Activated T-cell treated with anti-CD3 and anti-CD28 coated beads, Interleukin-2, amount 50 U/mL, for 4 hours (primary cell): Measurements from ENCODE around the gene MRPL28. TPM values are rescaled to one million over a fixed set of nuclear protein-coding genes. Genes with fewer than 3 reads are reported as not detected.
"Not testable (repeated sequence)": the region's sequence is repeated elsewhere in the genome, so short reads cannot be mapped to it uniquely, and the experiment has no call there.

Source experiments
- ATAC-seq, 2 donors: fragments of 200-7000 bp; cut with Tn5 transposase; one replicate each; pipeline ENCODE4 v1.10.0; 2021
- DNase-seq: peaks from one replicate; pipeline ENCODE4 v3.0.0-alpha.2; 2020
- H3K27me3 Mint-ChIP-seq: one replicate; pipeline ENCODE4 v1.8.0; 2021; ENCODE audit warnings: low read depth, mixed read lengths
- H3K36me3 Mint-ChIP-seq: one replicate; pipeline ENCODE4 v1.8.0; 2022; ENCODE audit warnings: mixed read lengths; ENCODE audit not compliant: insufficient read depth
- H3K4me1 Mint-ChIP-seq: one replicate; pipeline ENCODE4 v1.8.0; 2021; ENCODE audit warnings: low read depth, mixed read lengths
- H3K4me3 Mint-ChIP-seq: one replicate; pipeline ENCODE4 v1.8.0; 2021; ENCODE audit warnings: mild to moderate bottlenecking, moderate library complexity, mixed read lengths
- H3K9me3 Mint-ChIP-seq: one replicate; pipeline ENCODE4 v1.8.0; 2021; ENCODE audit warnings: mixed read lengths
- total RNA-seq, 3 donors: library from RNA; stranded (reverse); gene quantifications; one replicate each; pipeline ENCODE4 v1.2.1, GENCODE V29; 2021

The MRPL28 gene
- total RNA-seq, 3 donors from 2014 or later, result 124 to 136 (median 128) TPM

DNA sequence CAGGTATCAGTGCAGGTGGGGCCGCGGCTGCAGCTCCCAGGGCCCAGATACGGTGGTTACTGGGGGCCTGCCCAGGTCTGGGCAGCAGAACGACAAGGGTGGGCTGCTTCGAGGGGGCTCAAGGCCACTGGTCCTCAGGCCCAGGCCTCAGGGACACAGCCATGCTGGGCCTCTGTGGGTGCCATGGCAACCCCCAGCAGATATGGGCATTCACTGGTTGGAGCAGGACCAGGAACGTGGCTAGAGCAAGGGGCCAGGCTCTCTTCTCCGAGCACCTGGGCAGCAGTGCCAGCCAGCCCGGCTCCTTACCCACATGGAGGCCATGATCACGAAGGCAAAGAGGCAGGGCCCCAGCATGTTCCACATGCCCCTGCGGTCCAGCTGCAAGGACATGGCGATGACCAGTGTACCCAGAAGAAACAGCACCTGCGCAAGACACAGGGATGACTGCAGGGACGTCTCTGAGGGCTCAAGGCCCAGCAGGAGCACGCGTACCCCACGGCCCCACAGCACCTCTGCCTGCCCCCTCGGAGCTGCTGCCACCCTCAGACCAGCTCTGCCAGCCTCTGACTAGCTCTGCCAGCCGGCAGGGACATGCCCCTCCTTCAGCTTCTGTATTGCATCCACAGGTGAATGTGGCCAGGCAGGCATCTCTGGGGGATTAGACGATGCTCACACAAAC lies 2.1 kb upstream of the MRPL28 start:
- ATAC-seq, result no peak

DNA sequence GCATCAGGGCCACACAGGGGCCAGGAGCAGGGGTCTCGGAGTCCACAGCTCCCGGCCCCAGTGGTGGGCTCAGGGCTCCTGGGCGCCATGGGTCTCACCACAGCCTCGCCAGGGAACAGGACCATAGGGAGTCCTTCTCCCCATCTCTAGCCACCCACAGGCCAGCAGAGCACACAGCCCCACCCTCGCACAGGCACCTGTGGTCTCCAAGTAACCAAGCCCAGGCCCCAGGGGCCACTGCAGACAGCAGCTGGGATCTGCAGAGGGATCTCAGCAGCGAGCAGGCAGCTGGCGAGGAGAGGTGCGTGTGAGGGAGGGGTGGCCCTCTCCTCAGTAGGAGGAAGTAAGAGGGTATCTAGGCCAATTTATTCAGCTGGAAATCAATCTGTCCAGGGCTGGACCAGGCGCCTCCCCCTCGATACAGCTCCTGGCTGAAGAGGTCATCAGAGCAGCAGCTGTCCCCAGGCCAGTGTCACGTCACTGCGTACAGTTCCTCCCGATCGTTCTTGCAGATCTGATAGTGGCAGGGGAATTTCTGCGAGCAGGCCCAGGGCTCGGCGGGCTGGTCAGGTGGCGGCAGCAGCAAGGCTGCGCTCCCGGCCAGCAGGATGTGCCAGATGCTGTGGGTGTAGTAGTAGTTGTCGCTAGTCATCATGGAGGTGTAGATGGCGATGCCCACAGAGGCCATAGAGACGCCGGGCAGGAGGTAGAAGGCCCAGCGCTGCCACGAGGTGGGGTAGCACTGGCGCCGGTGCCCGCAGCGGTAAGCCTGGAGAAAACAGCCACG lies 1.4 kb upstream of the MRPL28 start:
- Mint-ChIP-seq H3K9me3 (no peaks in the 10 kb centered on the region), H3K27me3 (no peaks in the 10 kb centered on the region), H3K4me1 (peaks cover 14% of the 10 kb centered on the region), H3K4me3 (peak overlapping the region; percentile 45), H3K36me3 (peaks cover 5% of the 10 kb centered on the region)
- ATAC-seq (no peak), DNase-seq (no peak)

More for the DNA sequence above, 2.1 kb upstream of the MRPL28 start:
- Mint-ChIP-seq H3K27me3 (no peaks in the 10 kb centered on the region), H3K4me3 (no peak overlapping the region), H3K36me3 (no peaks in the 10 kb centered on the region), H3K4me1 (peaks cover 14% of the 10 kb centered on the region), H3K9me3 (no peaks in the 10 kb centered on the region)
- no peak for DNase-seq

GRCh38 chr16:370979-371514 lies 709 bp upstream of the MRPL28 start:
- peaks cover 14% of the 10 kb centered on the region for H3K4me1 Mint-ChIP-seq
- peaks cover 6% of the 10 kb centered on the region for H3K36me3 Mint-ChIP-seq
- DNase-seq (no peak), ATAC-seq (no peak)
- no peaks in the 10 kb centered on the region for H3K27me3 Mint-ChIP-seq
- H3K4me3 Mint-ChIP-seq, result peak overlapping the region; percentile 82
- no peaks in the 10 kb centered on the region for H3K9me3 Mint-ChIP-seq

DNA sequence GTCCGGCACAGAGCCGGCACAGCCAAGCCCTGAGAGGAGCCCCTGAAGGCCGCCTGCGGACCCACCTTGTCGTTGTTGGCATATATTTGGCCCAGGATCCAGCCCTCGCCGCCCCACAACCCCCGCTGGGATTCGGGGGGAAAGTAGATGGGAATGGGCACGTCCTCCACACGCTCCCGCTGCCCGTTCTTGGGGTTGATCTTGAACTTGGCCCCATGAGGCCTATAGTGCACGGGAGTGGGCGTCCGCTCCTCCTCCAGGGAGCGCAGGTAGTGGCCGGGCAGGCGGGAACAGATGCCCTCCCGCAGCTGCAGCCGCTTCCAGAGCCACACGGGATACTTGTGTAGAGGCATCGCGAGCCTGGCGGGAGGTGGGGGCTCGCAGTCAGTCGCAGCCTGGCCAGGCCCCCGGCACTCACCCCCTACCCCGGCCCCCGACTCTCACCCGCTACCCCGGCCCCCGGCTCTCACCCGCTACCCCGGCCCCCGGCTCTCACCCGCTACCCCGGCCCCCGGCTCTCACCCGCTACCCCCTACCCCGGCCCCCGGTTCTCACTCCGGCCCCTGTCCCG lies 387 bp downstream of the MRPL28 start:
- no peaks in the 10 kb centered on the region for H3K9me3 Mint-ChIP-seq
- no peak for DNase-seq
- peak overlapping the region; percentile 68 for H3K4me3 Mint-ChIP-seq
- H3K27me3 Mint-ChIP-seq, result no peaks in the 10 kb centered on the region
- ATAC-seq, result no peak
- peaks cover 6% of the 10 kb centered on the region for H3K36me3 Mint-ChIP-seq
- H3K4me1 Mint-ChIP-seq, result peaks cover 14% of the 10 kb centered on the region

GRCh38 chr16:369275-369865 lies 968 bp downstream of the MRPL28 start:
- peaks cover 6% of the 10 kb centered on the region for H3K36me3 Mint-ChIP-seq

GRCh38 chr16:368388-369158 lies 1.8 kb downstream of the MRPL28 start:
- ATAC-seq, result no peak

More at GRCh38 chr16:369275-369865, 968 bp downstream of the MRPL28 start:
- peaks cover 14% of the 10 kb centered on the region for H3K4me1 Mint-ChIP-seq
- peak overlapping the region; percentile 68 for H3K4me3 Mint-ChIP-seq
- no peaks in the 10 kb centered on the region for H3K27me3 Mint-ChIP-seq
- DNase-seq (no peak), ATAC-seq (no peak)
- H3K9me3 Mint-ChIP-seq, result no peaks in the 10 kb centered on the region

DNA sequence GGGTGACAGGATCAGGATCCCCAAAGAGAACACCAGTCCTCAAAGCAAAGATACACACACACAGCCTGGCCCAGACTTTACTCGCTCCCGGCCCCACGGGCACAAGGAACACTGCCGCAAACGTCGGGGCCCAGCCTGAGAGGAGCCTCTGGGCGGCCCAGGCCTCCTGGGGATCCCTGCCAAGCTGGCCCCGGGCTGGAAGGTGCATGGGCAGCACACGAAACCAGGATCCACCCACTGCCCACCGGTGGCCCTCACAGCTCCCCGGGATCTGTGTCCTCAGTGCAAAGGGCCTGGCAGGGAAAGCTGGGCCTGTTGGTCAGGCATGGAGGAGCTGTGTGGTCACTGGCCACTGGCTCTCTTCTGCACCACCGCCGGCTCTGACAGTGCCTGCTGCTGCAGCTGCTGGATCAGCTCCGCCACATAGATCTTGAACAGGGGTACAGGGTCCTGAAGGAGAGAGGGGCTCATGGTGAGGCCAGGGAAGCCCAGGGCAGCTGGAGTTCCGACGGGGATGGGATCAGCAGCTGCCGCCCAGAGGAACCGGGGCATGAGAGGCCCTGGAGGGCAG lies 2.9 kb downstream of the MRPL28 start:
- no peak for ATAC-seq

More at GRCh38 chr16:368388-369158, 1.8 kb downstream of the MRPL28 start:
- Mint-ChIP-seq H3K27me3 (peaks cover 3% of the 10 kb centered on the region), H3K36me3 (peaks cover 6% of the 10 kb centered on the region), H3K9me3 (no peaks in the 10 kb centered on the region), H3K4me1 (peaks cover 14% of the 10 kb centered on the region), H3K4me3 (no peak overlapping the region)
- no peak for DNase-seq

GRCh38 chr16:366476-366875 lies 3.9 kb downstream of the MRPL28 start:
- ATAC-seq (no peak), DNase-seq (no peak)
- Mint-ChIP-seq H3K9me3 (no peaks in the 10 kb centered on the region), H3K4me1 (peaks cover 16% of the 10 kb centered on the region), H3K36me3 (peaks cover 6% of the 10 kb centered on the region), H3K27me3 (peaks cover 8% of the 10 kb centered on the region), H3K4me3 (no peak overlapping the region)

More for the DNA sequence above, 2.9 kb downstream of the MRPL28 start:
- Mint-ChIP-seq H3K9me3 (no peaks in the 10 kb centered on the region), H3K4me1 (peaks cover 14% of the 10 kb centered on the region), H3K36me3 (peaks cover 6% of the 10 kb centered on the region), H3K27me3 (peaks cover 5% of the 10 kb centered on the region), H3K4me3 (no peak overlapping the region)
- no peak for DNase-seq

- Mint-ChIP-seq H3K27me3 (peaks cover 8% of the 10 kb centered on the region), H3K36me3 (peaks cover 6% of the 10 kb centered on the region), H3K9me3 (no peaks in the 10 kb centered on the region), H3K4me1 (peaks cover 7% of the 10 kb centered on the region), H3K4me3 (no peak overlapping the region)
- no peak for DNase-seq
- ATAC-seq, result no peak
Observed at GRCh38 chr16:364595-365491, 5.5 kb downstream of the MRPL28 start.

DNA sequence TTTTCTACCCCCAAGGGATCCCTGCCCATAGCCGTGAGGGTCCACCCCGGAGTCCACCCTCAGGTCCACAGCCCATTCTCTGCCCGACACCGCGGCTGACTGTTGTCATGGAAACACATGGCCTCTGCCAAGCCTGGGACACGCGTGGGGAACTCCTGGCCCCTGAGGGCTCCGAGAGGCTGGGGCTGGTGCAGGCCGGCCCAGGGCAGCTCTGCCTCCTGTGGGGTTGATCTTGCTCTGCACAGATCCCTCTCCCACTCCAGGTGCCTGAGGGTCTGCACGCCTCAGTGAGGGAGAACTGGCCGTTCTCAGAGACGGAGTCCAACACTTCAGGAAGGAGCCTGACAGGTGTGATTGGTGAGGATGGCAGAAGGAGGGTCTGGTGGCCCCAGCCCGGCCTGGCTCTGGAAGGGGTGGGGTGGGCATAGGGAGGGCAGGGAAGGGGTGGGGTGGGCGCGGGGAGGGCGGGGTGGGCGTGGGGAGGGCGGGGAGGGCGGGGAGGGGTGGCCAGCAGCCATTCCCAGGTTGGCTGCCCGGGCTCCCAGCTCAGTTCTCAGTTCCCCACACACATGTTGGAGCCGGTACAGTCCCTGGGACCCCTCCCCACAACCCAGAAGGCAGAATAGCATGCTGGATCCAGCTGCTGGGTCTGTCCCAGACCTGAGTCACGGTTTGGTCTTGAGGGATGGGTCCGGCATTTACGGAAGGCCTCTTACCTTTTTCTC lies 6.4 kb downstream of the MRPL28 start:
- peaks cover 2% of the 10 kb centered on the region for H3K4me1 Mint-ChIP-seq
- peaks cover 8% of the 10 kb centered on the region for H3K27me3 Mint-ChIP-seq
- peaks cover 6% of the 10 kb centered on the region for H3K36me3 Mint-ChIP-seq
- H3K9me3 Mint-ChIP-seq, result no peaks in the 10 kb centered on the region
- ATAC-seq, result no peak
- DNase-seq, result no peak
- H3K4me3 Mint-ChIP-seq, result no peak overlapping the region

DNA sequence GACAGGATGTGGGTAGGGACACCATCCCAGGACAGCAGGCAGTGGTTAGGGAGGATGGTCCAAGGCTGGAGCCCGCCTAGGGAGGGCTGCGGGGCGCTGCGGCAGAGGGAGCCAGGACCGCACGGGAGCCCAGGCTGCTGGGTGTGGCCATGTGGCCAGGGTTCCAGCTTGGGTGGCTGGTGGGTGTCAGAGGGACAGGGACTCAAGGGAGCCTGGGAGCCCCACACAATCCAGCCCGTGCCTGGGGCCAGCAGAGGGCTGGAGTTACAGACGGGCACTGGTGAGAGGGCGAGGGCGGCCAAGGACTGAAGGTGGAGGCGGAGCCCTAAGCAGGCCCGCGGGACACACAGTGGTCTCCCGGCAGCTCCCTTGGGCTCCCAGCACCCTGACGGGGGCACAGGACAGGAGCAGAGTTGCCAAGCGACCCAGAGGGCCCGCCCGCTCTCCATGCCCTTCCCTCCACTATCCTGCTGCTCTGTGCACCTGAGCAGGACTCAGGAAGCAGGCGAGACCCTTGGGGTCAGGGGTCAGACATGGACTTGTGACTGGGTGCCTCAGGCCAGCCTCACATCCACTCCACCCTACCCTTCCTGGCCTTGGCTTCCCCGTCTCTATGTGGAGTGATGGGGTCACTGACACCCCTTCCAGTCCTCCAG lies 7.1 kb downstream of the MRPL28 start:
- no peak for ATAC-seq
- Mint-ChIP-seq H3K4me3 (no peak overlapping the region), H3K36me3 (peaks cover 6% of the 10 kb centered on the region), H3K9me3 (no peaks in the 10 kb centered on the region), H3K4me1 (peaks cover 2% of the 10 kb centered on the region), H3K27me3 (peaks cover 8% of the 10 kb centered on the region)
- DNase-seq, result no peak

GRCh38 chr16:362702-362999 lies 7.7 kb downstream of the MRPL28 start:
- H3K4me1 Mint-ChIP-seq, ATAC-seq, H3K9me3 Mint-ChIP-seq, H3K27me3 Mint-ChIP-seq, H3K4me3 Mint-ChIP-seq, H3K36me3 Mint-ChIP-seq, DNase-seq: not testable (repeated sequence)
